Activated naive CD4-positive, alpha-beta T cell treated with anti-CD3 and anti-CD28 coated beads, Interleukin-2, amount 50 U/mL, for 24 hours (primary cell): ENCODE measurements around the gene ATG10.
A peak's percentile ranks its signal among the peaks of the same experiment; 100 is the strongest.

Source experiments
- H3K27ac Mint-ChIP-seq: one replicate; pipeline ENCODE4 v1.8.0; 2021; ENCODE audit warnings: mild to moderate bottlenecking, mixed read lengths
- H3K27me3 Mint-ChIP-seq: one replicate; pipeline ENCODE4 v1.8.0; 2021; ENCODE audit warnings: mixed read lengths
- H3K36me3 Mint-ChIP-seq: one replicate; pipeline ENCODE4 v1.8.0; 2021; ENCODE audit warnings: mixed read lengths
- H3K4me1 Mint-ChIP-seq: one replicate; pipeline ENCODE4 v1.8.0; 2021; ENCODE audit warnings: mixed read lengths
- H3K4me3 Mint-ChIP-seq: one replicate; pipeline ENCODE4 v1.8.0; 2021; ENCODE audit warnings: mild to moderate bottlenecking, mixed read lengths
- H3K9me3 Mint-ChIP-seq: one replicate; pipeline ENCODE4 v1.8.0; 2021; ENCODE audit warnings: mixed read lengths

ATG10 gene

GRCh38 chr5:82155305-82155704 lies 183.5 kb downstream of the ATG10 start:
- Mint-ChIP-seq H3K27ac (no peak overlapping the region), H3K4me3 (no peak overlapping the region), H3K9me3 (no peaks in the 10 kb centered on the region), H3K27me3 (no peaks in the 10 kb centered on the region), H3K36me3 (no peaks in the 10 kb centered on the region), H3K4me1 (no peaks in the 10 kb centered on the region)

GRCh38 chr5:82156874-82157273 lies 185.1 kb downstream of the ATG10 start:
- no peaks in the 10 kb centered on the region for H3K9me3 Mint-ChIP-seq
- no peaks in the 10 kb centered on the region for H3K27me3 Mint-ChIP-seq
- H3K4me3 Mint-ChIP-seq: no peak overlapping the region
- no peak overlapping the region for H3K27ac Mint-ChIP-seq
- H3K36me3 Mint-ChIP-seq: no peaks in the 10 kb centered on the region
- no peaks in the 10 kb centered on the region for H3K4me1 Mint-ChIP-seq

DNA sequence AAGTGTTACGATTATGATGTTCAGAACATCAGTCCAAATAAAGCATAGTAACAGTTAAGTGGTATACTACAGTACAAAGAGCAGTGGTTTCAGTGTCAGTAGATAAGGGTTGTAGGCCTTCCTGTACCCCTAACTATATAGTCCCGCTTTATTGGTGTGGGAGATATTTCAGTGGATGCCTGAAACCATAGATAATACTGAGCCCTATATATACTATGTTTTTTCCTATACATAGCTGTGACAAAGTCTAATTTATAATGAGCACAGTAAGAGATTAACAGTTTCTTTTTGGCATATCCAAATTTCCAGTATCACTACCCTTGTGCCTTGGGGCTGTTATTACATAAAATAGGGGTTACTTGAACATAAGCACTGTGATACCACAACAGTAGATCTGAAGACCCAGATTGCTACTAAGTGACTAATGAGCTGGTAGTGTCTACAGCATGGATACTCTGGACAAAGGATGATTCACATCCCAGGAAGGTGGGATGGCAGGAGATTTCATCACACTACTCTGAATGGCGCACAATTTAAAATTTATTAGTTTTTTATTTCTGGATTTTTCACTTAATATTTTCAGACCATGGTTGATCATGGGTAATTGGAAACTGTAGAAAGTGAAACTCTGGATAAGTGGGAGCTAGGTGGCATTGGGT lies 187.1 kb downstream of the ATG10 start:
- Mint-ChIP-seq H3K27ac (no peak overlapping the region), H3K4me1 (peaks cover 8% of the 10 kb centered on the region), H3K36me3 (no peaks in the 10 kb centered on the region), H3K27me3 (no peaks in the 10 kb centered on the region), H3K4me3 (no peak overlapping the region), H3K9me3 (no peaks in the 10 kb centered on the region)

- H3K27ac Mint-ChIP-seq: no peak overlapping the region
- no peaks in the 10 kb centered on the region for H3K9me3 Mint-ChIP-seq
- H3K36me3 Mint-ChIP-seq: no peaks in the 10 kb centered on the region
- H3K4me3 Mint-ChIP-seq: no peak overlapping the region
- H3K27me3 Mint-ChIP-seq: no peaks in the 10 kb centered on the region
- peaks cover 14% of the 10 kb centered on the region for H3K4me1 Mint-ChIP-seq
Observed at GRCh38 chr5:82160948-82161347, 189.1 kb downstream of the ATG10 start.

- Mint-ChIP-seq H3K27ac (no peak overlapping the region), H3K36me3 (no peaks in the 10 kb centered on the region), H3K9me3 (no peaks in the 10 kb centered on the region), H3K27me3 (no peaks in the 10 kb centered on the region), H3K4me1 (peaks cover 14% of the 10 kb centered on the region), H3K4me3 (no peak overlapping the region)
Observed at GRCh38 chr5:82162573-82162972, 190.8 kb downstream of the ATG10 start.

GRCh38 chr5:82163452-82164175 lies 191.8 kb downstream of the ATG10 start:
- H3K36me3 Mint-ChIP-seq: no peaks in the 10 kb centered on the region
- H3K4me3 Mint-ChIP-seq: no peak overlapping the region
- H3K4me1 Mint-ChIP-seq: peaks cover 14% of the 10 kb centered on the region
- no peaks in the 10 kb centered on the region for H3K9me3 Mint-ChIP-seq
- H3K27me3 Mint-ChIP-seq: no peaks in the 10 kb centered on the region
- no peak overlapping the region for H3K27ac Mint-ChIP-seq

- Mint-ChIP-seq H3K4me1 (peaks cover 14% of the 10 kb centered on the region), H3K4me3 (no peak overlapping the region), H3K27ac (no peak overlapping the region), H3K27me3 (no peaks in the 10 kb centered on the region), H3K9me3 (no peaks in the 10 kb centered on the region), H3K36me3 (no peaks in the 10 kb centered on the region)
Observed at GRCh38 chr5:82164176-82164976, 192.6 kb downstream of the ATG10 start.

DNA sequence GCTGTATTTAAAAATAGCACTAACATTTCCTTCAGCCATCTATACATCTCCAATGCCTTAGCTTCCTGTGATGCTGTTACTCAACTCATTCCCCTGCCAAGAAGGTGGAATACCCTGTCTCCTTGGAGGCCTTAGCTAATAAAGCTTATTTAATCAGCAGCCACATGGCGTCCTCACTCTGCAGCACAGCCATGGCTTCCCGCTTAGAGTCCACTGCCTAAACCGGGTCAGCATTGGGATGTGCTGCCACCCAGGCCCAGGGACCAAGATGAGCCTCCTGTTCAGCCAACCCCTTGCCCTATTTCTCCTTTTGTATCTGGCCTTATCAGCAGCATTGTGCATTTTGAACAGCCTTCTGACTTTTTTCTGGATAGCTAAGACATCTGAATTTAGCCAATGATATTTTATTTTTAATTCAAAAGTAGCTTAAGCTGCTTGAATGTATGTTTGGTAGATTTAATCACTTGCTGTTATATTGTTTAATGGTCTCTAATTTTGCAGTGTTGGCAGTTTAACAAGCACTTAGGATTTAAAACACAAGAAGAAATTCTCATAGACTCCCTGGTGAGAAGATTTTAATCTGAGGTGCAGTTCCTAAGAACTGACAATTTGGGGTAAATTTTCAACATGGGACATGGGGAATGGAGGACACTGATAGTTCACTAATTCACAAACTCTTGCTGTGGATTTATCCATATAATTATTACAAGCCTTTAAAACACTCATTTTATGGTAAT lies 193.3 kb downstream of the ATG10 start:
- no peaks in the 10 kb centered on the region for H3K27me3 Mint-ChIP-seq
- H3K4me3 Mint-ChIP-seq: no peak overlapping the region
- H3K9me3 Mint-ChIP-seq: no peaks in the 10 kb centered on the region
- no peaks in the 10 kb centered on the region for H3K36me3 Mint-ChIP-seq
- H3K27ac Mint-ChIP-seq: peak overlapping the region; percentile 53
- H3K4me1 Mint-ChIP-seq: peaks cover 14% of the 10 kb centered on the region

DNA sequence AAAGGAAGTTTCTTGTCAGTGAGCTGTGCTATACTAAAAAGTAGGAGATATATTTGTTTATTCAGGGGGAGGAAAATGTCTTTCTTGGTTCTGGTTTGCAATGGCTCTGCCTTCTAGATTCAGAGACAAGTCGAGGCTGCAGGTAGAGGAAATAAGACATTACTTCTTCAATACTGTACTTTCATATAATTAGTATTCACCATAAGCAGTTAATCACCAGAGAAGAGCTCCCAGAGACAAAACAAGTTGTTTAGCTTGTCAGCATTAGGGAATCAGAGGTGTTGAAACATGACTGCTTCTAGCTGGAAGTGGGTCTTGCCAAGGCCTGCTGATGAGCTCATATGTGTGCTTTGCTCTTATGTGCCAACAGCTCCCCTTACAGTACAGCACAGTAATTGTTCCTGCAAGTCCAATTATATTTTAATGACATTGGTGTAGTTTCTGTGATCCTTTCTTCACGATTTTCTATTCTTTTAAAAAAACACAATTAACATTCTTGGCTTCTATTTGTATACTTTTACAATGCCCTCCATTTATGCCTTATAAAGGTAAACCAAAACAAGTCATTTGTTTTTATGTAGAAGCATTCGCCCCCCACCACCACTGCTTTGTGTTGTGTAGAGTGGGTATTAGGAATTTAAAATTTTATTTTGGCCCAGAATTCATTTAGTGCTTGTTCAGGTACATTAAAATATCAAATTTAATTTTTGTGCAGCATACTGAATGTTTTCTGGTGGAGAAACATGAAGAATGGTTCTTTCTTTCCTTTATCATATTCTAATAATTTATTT lies 194.1 kb downstream of the ATG10 start:
- Mint-ChIP-seq H3K27ac (peak overlapping the region; percentile 53), H3K27me3 (no peaks in the 10 kb centered on the region), H3K36me3 (peaks cover 2% of the 10 kb centered on the region), H3K4me3 (no peak overlapping the region), H3K9me3 (no peaks in the 10 kb centered on the region), H3K4me1 (peaks cover 14% of the 10 kb centered on the region)

DNA sequence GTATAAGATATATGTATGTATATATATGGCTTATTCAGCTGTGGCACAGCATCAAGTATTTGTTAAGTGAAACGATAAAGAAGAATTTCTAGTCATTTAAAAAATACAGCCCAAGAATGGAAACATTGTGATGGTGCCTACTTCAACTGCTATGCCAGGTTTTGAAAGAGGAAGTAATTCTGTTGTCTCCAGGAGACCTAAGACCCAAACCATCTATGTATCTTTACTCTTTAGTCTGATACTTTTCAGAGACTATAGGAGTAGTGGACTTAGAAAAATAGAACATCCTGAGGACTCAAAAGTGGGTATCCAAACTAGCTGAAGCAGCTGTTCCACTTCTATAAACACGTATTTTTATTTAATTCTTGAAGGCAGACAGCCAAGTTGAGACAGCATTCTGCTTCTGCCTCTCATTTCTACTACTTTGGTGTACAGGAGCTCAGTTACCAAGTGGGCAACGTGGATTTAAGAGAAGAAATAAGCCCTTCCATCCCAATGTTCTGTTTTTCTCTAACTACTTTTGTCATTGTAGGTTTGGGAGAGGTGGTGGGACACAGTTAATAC lies 195.6 kb downstream of the ATG10 start:
- H3K4me1 Mint-ChIP-seq: peaks cover 14% of the 10 kb centered on the region
- H3K27me3 Mint-ChIP-seq: no peaks in the 10 kb centered on the region
- H3K36me3 Mint-ChIP-seq: peaks cover 2% of the 10 kb centered on the region
- H3K9me3 Mint-ChIP-seq: no peaks in the 10 kb centered on the region
- no peak overlapping the region for H3K4me3 Mint-ChIP-seq
- H3K27ac Mint-ChIP-seq: no peak overlapping the region

DNA sequence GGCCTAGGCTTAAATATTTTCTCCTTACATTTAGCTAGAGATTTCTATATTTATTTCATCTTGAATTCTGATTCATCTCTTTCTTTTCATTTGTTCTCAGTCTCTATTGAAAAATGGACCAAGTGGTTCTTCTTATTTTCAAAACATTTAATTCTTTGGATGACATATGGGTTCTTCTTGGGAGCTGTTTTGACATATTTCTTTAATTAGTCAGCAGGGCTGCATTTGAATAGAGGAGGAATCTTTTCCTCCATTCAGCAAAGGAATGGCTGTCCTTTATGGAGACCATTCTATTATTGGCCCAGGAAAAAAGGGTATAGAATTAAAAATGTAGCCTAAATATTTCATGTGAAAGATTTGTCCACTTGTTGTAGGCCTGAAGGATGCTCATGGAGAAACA lies 196.5 kb downstream of the ATG10 start:
- peaks cover 2% of the 10 kb centered on the region for H3K36me3 Mint-ChIP-seq
- H3K4me1 Mint-ChIP-seq: peaks cover 13% of the 10 kb centered on the region

DNA sequence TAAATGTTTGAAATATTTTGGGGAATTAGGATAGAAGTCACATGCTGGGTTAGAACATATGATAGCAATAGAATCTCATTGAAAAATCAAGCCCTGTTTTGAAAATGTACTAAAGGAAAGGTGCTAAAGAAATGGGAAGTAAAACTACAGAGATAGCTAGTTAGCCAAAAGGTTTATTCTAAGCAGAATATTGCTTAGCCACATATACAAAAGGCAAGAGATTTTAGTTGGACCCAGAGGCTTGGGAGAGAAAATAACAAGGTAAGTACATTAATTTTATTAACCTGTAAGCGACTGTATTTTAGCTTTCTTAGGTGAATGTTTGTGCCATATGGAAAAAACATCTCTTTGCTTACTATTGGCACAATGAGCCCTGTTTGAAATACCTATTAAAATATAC lies 198.1 kb downstream of the ATG10 start:
- Mint-ChIP-seq H3K4me1 (peaks cover 10% of the 10 kb centered on the region), H3K4me3 (no peak overlapping the region), H3K27me3 (no peaks in the 10 kb centered on the region), H3K36me3 (peaks cover 2% of the 10 kb centered on the region), H3K27ac (no peak overlapping the region), H3K9me3 (no peaks in the 10 kb centered on the region)

More for the DNA sequence above, 196.5 kb downstream of the ATG10 start:
- H3K27me3 Mint-ChIP-seq: no peaks in the 10 kb centered on the region
- H3K4me3 Mint-ChIP-seq: no peak overlapping the region
- H3K27ac Mint-ChIP-seq: no peak overlapping the region
- no peaks in the 10 kb centered on the region for H3K9me3 Mint-ChIP-seq

GRCh38 chr5:82174128-82174918 lies 202.5 kb downstream of the ATG10 start:
- Mint-ChIP-seq H3K4me3 (no peak overlapping the region), H3K4me1 (peaks cover 3% of the 10 kb centered on the region), H3K9me3 (no peaks in the 10 kb centered on the region), H3K36me3 (peaks cover 6% of the 10 kb centered on the region), H3K27me3 (no peaks in the 10 kb centered on the region), H3K27ac (no peak overlapping the region)

GRCh38 chr5:82174919-82175219 lies 203.0 kb downstream of the ATG10 start:
- no peak overlapping the region for H3K27ac Mint-ChIP-seq
- H3K4me3 Mint-ChIP-seq: no peak overlapping the region
- H3K36me3 Mint-ChIP-seq: peaks cover 7% of the 10 kb centered on the region
- H3K27me3 Mint-ChIP-seq: no peaks in the 10 kb centered on the region
- H3K4me1 Mint-ChIP-seq: peaks cover 3% of the 10 kb centered on the region
- no peaks in the 10 kb centered on the region for H3K9me3 Mint-ChIP-seq
